SU-DHL-6 (cell line): ENCODE data around the gene WSCD1.

Experiments
- EZH2phosphoT487 ChIP-seq: fragments of 200-600 bp; sonication (generic), shearing (Covaris generic); conservative IDR thresholded peaks from 2 replicates; pipeline ENCODE4 v1.6.1; 2018; ENCODE audit warnings: mild to moderate bottlenecking, antibody characterized with exemption, low read length, moderate library complexity, mixed read lengths
- TF ChIP-seq, protein P1 (sequence below): fragments of 200-600 bp; sonication (generic); IDR thresholded peaks from one replicate; pipeline ENCODE4 v1.5.1; 2017; ENCODE audit warnings: antibody characterized with exemption, mild to moderate bottlenecking, low read length, moderate library complexity; ENCODE audit not compliant: insufficient read depth, poor library complexity, severe bottlenecking

DNA sequence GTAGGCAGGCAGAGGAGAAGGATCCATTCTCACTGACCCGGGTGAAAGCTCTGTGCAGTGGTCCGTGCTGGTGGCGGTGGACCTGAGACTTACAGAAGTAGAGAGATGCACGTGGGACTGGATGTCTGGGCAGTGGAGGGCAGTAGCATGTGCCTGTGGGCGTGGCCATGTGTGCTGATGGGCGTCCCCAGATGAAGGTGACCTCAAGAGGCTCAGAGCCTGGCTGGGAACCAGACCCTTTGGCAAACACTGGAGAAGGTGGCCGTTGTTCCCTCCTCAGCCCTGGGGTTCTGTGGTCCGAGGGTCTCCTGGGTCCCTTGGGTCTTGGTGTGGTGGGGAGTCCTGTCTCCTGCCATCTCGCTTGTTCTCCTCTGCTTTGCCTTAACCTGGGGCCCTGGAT lies 15.6 kb downstream of the WSCD1 start:
- TF ChIP-seq, protein P1, sequence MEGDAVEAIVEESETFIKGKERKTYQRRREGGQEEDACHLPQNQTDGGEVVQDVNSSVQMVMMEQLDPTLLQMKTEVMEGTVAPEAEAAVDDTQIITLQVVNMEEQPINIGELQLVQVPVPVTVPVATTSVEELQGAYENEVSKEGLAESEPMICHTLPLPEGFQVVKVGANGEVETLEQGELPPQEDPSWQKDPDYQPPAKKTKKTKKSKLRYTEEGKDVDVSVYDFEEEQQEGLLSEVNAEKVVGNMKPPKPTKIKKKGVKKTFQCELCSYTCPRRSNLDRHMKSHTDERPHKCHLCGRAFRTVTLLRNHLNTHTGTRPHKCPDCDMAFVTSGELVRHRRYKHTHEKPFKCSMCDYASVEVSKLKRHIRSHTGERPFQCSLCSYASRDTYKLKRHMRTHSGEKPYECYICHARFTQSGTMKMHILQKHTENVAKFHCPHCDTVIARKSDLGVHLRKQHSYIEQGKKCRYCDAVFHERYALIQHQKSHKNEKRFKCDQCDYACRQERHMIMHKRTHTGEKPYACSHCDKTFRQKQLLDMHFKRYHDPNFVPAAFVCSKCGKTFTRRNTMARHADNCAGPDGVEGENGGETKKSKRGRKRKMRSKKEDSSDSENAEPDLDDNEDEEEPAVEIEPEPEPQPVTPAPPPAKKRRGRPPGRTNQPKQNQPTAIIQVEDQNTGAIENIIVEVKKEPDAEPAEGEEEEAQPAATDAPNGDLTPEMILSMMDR, result no peak
- no peak for TF ChIP-seq EZH2phosphoT487
